Measurements from ENCODE around the gene DIRAS1.

DNA sequence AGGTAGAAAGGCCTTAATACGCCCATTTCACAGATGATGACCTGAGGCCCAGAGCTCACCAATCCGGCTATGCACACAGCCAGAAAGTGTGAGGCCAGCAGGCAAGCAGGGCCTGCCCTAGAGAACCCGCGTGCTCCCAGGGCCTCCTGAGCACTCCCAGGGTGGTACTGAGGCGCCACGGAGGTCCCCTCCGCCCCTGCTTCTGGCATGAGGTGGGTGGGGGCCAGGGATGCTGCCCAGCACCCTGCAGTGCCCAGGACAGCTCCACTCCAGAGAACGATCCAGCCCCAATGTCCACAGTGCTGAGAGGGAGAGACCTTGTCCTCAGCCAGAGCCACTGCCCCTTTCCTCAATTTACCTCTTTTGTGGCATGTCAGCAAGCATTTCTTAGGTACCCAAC is 48.0 kb upstream of the DIRAS1 start:
- TF ChIP-seq, protein P1, sequence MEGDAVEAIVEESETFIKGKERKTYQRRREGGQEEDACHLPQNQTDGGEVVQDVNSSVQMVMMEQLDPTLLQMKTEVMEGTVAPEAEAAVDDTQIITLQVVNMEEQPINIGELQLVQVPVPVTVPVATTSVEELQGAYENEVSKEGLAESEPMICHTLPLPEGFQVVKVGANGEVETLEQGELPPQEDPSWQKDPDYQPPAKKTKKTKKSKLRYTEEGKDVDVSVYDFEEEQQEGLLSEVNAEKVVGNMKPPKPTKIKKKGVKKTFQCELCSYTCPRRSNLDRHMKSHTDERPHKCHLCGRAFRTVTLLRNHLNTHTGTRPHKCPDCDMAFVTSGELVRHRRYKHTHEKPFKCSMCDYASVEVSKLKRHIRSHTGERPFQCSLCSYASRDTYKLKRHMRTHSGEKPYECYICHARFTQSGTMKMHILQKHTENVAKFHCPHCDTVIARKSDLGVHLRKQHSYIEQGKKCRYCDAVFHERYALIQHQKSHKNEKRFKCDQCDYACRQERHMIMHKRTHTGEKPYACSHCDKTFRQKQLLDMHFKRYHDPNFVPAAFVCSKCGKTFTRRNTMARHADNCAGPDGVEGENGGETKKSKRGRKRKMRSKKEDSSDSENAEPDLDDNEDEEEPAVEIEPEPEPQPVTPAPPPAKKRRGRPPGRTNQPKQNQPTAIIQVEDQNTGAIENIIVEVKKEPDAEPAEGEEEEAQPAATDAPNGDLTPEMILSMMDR (conservative IDR thresholded peaks at IDR 0.05 in 1 of 2, IDR thresholded peaks at IDR 0.05 in 1 of 2; ENCODE audit: low read depth in 1 of 2, low read length in 2 of 2) = no peak
- TF ChIP-seq EZH2 (IDR thresholded peaks at IDR 0.05; ENCODE audit: low read length, missing control alignments) = no peak

Measured in fibroblast of lung (primary cell).